Measurements from ENCODE around the gene PDE4DIP.
"Not testable (repeated sequence)": the region's sequence is repeated elsewhere in the genome, so short reads cannot be mapped to it uniquely, and the experiment has no call there.

PDE4DIP gene

GRCh38 chr1:148874408-148875388, 30.5 kb downstream of the PDE4DIP start:
- not testable (repeated sequence) for DNase-seq

DNA sequence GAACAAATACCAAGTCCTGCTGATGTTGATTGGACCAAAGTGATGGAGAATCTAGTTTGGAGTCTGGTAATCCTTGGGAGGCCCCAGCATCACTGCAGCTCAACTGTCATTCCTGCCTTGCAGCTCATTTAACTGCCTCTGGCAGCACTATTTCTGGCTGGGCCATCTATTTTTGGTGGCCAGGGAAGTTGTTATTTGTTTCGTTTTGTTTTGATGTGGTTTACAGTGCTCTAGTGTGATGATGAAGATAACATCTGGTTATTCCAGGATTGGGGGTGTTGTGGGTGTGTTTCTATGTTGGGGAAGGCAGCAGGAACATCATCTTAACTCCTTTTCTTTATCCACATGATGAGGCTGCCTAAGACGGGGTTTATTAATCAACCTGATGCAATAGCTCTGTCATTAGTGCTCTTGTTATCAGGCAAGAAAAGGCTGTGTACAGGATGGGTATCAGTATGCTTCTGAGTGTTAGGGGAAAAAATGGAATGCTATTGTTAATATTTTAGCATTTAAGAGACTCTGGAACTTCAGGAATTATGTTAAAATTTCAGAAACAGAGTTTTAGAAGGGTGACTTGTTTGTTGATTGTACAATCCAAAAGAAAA, 35.7 kb downstream of the PDE4DIP start:
- not testable (repeated sequence) for DNase-seq

GRCh38 chr1:148881261-148881660, 37.0 kb downstream of the PDE4DIP start:
- not testable (repeated sequence) for DNase-seq

- DNase-seq: not testable (repeated sequence)
These were observed 41.0 kb downstream of the PDE4DIP start for GRCh38 chr1:148885219-148885618.

DNA sequence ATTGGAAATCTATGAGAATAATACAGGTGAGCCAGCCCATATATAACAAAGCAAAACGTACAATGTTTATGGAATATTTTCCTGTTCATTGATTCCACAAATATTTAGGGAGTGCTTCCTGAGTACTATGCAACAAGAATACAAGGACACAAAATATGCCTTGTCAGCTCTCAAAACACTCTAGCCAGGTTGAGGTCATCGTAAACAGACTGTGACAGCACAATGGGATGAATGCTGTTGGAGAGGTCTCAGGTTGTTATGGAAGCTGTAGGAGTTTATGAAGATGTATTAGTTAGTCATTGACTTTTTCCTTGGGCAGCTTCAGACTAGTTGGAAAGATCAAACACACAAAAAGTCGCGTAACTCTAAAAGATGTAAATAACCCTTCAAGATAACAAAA, 42.1 kb downstream of the PDE4DIP start:
- not testable (repeated sequence) for DNase-seq

- not testable (repeated sequence) for DNase-seq
These were observed 44.4 kb downstream of the PDE4DIP start for GRCh38 chr1:148888597-148888996.

GRCh38 chr1:148889267-148890074, 45.2 kb downstream of the PDE4DIP start:
- not testable (repeated sequence) for DNase-seq

DNA sequence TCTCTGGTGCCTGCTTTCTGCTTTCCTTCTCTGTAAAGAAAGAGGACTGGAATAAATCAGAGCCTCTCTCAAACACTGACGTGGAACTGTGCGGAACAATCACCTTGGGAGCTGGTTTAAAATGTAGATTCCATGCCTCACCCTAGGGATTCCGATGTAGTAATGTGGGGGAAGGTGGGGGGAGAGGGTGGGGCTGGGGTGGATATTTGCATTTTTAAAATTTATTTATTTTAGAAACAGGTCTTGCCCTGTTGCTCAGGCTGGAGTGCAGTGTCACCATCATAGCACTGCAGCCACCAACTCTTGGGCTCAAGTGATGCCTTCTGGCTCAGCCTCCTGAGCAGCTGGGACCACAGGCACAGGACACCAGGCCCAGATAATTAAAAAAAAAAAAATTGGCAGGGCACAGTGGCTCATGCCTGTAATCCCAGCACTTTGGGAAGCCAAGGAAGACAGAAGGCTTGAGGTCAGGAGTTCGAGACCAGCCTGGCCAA, 45.9 kb downstream of the PDE4DIP start:
- not testable (repeated sequence) for DNase-seq

GRCh38 chr1:148894360-148895352, 50.4 kb downstream of the PDE4DIP start:
- DNase-seq: not testable (repeated sequence)

- DNase-seq: not testable (repeated sequence)
These were observed 55.8 kb downstream of the PDE4DIP start for GRCh38 chr1:148900026-148900425.

DNA sequence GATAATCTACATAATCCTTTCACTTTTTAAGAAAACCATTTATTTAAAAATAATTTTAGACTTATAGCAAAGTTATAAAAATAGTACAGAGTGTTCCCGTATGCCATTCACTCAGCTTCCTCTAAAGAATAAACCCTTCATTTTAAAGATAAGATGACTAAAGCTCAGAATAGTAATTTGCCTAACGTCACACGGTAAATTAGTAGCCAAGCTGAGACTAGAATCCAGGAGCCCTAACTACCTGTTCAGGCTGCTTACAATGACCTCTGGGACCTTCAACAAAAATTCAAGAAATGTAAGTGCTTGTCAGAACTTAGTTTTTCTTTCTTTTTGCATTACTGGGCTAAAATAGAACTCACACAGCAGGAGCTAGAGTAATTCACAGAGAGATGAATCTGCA, 56.5 kb downstream of the PDE4DIP start:
- not testable (repeated sequence) for DNase-seq

DNA sequence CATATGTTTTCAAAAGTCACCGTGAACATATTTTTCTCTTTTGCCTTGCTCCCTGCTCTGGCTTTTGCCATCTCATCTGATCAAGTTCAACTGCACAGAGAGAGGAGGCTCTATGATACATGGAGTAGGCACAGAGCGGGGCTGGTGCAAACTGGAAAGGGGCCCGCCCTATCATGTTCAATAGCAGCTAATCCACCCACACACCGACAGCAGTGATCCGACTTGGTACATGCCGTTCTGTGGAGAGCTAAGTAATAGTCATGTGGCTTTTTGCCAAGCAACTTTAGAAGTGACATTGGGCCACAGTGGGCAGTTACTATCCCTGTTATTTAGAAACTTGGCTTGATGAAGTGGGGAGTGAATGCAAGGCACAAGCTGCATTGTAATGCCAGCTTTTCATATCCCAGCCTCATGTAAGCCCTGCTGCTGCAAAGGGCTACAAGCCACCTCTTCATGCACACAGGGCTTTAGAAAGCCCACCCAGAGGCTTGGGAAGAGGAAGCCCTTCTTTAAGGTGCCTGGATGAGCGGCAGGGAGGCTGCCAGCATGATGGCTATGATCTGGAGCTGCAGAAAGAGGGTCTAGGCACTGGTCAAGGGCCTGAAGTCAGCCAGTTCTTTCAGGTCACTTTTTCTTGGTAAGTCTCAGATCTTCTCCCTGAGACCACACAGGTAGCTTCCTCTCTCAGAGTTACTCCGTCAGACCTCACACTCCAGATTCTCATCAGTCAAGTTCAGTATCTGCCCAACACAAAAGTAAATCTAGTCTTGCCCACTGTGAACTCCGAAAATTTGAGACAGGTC, 57.1 kb downstream of the PDE4DIP start:
- not testable (repeated sequence) for DNase-seq

- not testable (repeated sequence) for DNase-seq
These were observed 57.7 kb downstream of the PDE4DIP start for GRCh38 chr1:148901953-148902341.

DNA sequence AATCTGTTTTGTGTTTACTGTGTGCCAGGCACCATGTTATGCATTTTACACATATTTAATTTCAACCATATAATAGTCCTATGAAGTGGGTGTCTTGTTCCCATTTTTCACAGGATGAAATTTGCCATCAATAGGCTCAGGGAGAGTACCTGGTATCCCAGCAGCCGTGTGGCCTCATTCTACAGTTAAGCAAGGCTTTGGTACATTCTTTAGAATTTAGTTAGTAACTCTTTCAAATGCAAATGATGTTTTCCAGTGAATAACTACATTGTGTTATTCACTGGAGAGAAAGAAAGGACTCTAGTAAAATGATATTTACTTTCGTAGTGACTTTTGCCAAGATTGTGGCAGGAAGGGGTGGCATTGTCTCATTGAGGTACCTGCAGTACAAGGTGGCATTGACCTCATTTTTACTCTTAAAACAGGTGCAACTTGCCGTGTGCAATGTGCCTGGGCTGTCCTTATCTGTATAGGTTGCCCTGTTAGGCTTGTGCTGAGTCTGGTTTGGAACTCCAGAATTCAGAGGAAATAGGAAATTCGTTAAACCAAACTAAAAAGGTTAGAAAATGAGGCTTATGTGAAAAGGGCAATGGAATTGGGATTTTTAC, 65.1 kb downstream of the PDE4DIP start:
- DNase-seq: not testable (repeated sequence)

- not testable (repeated sequence) for DNase-seq
These were observed 67.2 kb downstream of the PDE4DIP start for GRCh38 chr1:148911303-148911928.

- DNase-seq: not testable (repeated sequence)
These were observed 72.0 kb downstream of the PDE4DIP start for GRCh38 chr1:148916222-148916621.

DNA sequence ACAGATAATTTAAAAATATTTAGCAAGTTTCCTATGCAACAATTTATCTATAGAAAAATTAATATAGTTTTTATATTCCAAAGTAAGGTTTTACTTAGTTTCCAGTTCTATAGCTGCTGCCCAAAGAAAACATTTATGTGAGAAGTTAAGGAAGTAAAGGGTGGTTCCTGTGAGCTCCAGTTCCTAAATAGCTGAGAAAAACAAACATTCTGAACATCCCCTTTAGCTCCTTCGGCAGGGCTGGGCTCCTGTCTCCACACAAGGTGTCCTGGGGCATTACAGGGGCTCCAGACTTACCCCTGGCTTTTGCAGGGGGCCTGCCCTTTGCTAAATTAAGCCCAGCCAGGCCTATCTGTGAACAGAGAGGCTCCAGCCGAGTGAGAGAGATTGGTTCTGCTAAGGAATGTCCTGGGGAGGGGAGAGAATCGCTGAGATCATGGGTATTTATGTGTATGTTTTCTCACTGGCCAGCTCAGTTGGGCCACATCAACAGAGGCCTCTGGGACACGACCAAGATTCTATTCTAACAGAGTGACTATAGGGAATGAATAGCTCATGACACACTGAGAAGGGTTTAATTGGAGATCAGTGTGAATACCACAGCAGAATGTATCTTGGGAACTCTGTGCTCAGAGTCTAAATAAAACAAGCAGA, 72.6 kb downstream of the PDE4DIP start:
- not testable (repeated sequence) for DNase-seq

GRCh38 chr1:148918836-148919447, 74.7 kb downstream of the PDE4DIP start:
- not testable (repeated sequence) for DNase-seq

- not testable (repeated sequence) for DNase-seq
These were observed 76.8 kb downstream of the PDE4DIP start for GRCh38 chr1:148921047-148921446.
